GM21367 (cell line): ENCODE results near the gene ASB2.

Source experiments
- ATAC-seq: cut with Tn5 transposase; IDR thresholded peaks from one replicate; pipeline ENCODE4 v1.9.1; 2021; ENCODE audit not compliant: unreplicated experiment

Gene ASB2

GRCh38 chr14:94001016-94001415 is 24.6 kb upstream of the ASB2 start:
- no peak for ATAC-seq

DNA sequence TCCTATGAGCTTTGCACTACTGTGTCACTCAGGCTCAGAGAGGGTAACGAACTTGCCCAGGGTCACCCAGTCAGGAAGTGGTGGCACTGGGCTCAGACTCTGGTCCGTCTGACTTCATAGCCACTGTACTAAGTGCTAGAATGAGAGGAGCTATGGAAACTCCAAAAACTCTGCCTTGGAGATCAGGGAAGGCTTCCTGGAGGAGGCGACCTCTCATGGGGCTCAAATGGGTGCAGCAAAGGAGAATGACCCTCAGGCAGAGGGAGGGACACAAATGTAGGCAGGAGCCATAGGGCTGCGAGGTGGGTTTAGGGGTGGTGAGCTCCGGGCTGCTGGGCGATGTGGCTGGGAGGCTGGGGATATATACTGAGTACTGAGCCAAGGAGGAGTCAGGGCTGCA is 23.9 kb upstream of the ASB2 start:
- ATAC-seq = no peak

DNA sequence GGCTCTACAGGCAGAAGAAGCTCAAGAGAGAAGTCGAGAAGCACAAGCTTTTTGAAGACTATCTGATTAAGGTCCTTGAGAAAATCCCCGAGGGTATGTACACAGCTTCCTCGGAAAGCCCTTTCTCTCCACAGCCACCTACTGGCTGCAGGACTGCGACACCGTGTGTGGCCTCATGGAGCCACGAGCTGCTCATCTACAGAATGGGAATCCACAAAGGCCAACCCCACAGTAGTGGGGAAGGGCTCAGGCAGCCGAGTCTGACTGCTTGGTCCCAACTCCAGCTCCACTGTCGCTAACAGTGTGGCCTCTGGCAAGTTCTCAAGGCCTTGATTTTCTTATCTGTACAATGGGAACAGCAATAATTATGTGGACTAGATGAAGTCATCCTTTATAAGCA is 23.2 kb upstream of the ASB2 start:
- no peak for ATAC-seq

DNA sequence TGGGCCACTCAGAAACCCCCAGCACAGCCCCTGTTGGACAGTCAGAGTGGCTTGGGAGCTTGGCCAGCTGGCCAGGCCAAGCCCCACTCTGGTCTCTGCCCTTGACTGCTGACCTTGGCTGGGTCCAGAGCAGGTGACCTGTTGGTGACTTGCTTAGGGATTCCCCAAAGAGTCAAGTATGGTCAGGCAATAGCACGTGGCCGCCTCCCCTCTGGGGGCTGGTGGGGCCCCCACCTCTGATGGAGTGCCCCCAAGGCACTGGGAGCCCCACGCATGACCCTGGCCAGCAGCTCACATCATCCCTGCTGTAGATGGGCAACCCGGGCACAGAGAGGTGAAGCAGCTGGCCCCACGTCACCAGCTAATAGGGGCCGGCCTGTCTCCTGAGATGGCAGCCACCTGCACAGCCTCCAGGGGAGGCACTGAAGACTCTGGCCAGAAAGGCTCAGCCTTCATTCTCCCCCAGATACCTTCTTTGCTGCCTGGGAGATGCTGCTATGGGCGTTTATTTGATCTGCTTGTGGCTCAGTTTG is 22.6 kb upstream of the ASB2 start:
- no peak for ATAC-seq

- no peak for ATAC-seq
Observed at GRCh38 chr14:93997916-93998870, 21.8 kb upstream of the ASB2 start.

DNA sequence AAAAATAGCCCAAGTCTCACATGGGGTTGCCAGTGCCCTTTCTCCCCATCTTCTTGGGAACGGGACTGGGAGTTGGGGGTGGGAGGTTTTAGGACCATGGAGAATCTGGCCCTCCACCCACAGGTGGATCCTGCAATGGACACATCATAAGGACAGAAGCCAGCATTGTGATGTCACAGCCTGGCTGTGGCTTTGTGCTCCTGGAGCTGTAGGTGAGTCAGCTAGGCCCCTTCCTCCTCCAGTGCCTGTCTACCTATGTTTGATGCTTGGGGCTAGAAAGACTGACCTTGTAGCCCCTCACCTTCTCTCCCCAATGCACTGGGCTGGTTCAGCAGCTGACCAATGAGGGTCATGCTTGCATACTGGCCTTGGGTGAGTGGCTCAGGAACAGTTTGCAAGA is 20.7 kb upstream of the ASB2 start, which contains the start of gene CCDC197:
TSS of gene CCDC197 (plus strand) at position 220 of the 400 bp plus-strand sequence. CDS start 831 bp downstream, outside the sequence.
- no peak for ATAC-seq

GRCh38 chr14:93996130-93996695 is 19.8 kb upstream of the ASB2 start:
- no peak for ATAC-seq

GRCh38 chr14:93994919-93995682 is 18.7 kb upstream of the ASB2 start:
- ATAC-seq = no peak

GRCh38 chr14:93993382-93993781 is 17.0 kb upstream of the ASB2 start:
- ATAC-seq = no peak

DNA sequence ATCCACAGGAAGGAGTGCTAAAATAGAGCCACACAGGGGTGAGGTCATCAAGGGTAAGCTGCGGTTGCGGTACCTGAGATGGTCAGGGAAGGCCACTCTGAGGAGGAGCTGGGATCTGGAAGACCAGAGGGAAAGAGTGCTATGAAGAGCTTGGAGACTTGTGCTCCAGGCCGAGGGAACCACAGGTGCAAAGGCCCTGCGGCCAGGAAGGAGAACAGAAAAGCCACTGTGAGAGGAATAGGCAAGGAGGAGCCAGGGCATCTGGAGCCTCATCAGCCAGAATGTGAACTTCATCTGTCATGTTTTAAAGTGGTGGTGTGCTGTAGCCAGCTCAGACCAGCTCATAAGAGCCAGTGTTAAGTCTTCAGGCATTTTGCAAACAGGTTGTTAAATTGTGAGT is 15.3 kb upstream of the ASB2 start:
- ATAC-seq = no peak

DNA sequence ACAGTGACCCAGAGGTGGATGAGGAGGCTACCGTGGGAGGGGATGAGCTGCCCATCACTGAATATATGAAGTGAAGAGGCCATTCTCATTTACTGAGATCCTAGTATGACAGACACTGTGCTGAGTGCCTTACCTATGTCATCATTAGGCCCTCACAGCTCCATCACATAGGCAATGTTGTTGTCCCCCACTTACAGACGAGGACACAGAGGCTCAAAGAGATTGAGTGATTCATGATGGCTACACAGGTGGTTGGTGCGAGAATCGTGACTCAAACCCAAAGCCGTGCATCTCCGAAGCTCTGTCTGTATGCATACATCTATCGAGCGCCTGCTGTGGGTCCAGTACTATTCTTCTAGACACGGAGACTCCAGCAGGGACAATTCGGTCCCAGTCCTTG is 14.8 kb upstream of the ASB2 start:
- ATAC-seq = no peak

- no peak for ATAC-seq
Observed at GRCh38 chr14:93989939-93990338, 13.6 kb upstream of the ASB2 start.

DNA sequence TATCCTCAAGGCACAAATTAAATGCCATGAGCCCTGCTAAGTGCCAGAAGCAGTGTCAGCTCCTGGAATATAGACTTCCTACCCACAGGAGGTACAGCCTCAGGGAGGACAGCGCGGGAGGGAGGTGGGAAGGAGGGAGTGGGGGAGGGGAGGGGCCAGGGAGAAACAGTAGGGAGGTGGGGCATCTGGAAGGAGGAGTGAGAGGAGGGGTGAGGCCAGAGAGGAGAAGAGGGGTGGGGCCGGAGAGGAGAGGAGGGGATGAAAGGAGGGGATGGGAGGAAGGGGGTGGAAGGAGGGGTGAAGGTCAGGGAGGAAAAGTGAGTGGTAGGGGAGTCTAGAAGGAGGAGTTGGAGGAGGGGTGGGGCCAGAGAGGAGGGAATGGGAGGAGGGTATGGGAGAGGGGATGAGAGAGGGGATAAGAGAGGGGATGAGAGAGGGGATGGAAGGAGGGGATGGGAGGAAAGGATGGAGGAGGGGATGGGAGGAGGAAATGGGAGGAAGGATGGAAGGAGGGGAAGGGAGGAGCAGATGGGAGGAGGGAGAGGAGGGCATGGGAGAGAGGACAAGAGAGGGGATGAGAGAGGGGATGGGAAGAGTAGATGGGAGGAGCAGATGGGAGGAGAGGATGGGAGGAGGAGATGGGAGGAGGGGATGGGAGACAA is 11.6 kb upstream of the ASB2 start:
- no peak for ATAC-seq

GRCh38 chr14:93987376-93987775 is 11.0 kb upstream of the ASB2 start:
- ATAC-seq = no peak

DNA sequence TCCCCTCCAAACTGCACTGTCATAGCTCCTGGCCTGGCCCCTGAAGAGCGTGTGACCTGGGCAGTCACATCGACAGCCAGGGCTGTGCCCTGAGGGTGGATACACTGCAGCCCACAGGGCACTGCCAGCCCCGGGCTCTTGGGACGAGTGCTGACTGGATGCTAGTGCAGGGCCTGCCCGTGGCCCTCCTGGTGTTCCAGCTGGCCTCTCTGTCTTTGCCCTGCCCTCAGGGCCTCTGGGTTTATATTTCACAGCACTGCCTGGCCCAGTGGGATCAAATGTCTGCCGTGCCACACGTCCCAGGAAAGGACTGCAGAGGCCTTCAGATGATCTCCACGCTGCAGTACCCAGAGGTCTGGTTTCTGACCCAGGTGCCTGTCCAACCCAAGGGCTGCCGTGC is 10.6 kb upstream of the ASB2 start:
- ATAC-seq = no peak

- no peak for ATAC-seq
Observed at GRCh38 chr14:93984987-93985410, 8.6 kb upstream of the ASB2 start.

DNA sequence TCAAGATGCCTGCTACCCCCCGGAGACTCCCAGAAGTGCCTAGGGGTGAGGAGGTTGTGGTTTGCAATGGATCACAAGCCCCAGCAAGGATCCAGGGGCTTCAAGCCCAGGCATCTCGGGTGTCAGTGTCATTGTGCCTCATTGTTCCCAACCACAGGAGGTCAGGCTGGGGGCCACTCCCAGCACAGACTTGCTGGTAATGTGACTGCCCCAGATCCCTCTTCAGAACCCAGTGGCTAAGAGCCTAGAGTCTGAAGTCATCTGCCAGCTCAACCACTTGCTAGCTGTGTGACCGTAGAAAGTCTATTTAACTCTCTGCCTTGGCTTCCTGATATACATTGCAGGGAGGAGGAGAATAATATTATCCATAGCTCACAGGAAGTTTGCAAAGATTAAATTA is 7.7 kb upstream of the ASB2 start:
- no peak for ATAC-seq

- no peak for ATAC-seq
Observed at GRCh38 chr14:93982230-93983007, 6.0 kb upstream of the ASB2 start.

DNA sequence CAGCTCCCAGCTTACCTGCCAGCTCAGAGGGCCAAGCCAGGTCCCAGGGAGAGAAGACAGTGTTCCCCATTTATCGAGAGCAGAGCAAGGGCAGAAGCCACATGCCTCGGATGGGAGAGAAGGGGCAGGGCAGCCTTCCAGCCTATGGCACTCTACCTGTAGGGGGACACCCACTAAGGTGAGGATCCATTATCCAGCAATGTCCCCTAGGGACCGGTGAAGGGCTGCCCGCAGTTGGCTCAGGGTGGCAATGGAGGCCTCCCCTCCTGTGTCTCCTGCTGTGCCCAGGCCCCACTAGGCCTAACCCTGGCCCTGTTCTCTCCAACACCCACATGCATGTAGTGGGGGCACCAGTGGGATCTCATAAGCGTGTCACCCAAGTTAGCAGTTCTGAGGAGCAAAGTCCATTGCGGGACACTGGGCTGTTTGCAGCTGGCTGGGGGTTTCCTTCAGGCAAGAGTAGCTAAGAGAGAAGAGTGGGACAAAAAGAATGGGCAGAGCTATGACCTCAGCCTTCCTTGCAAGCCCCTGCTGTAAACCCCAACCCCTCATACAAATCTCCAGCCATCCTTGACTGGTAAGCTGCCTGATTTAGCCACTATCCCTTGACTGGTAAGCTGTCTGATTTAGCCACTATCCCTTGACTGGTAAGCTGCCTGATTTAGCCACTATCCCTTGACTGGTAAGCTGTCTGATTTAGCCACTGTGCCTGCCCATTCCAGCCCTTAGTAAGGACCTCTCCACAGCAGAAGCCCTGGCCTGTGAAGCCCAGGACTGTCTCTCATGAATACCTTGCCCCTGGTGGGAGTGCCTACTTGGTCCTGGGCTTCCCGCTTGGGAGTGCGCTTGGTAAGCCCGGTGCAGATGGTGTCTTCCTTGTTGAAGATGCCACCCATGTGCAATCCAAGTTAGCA is 5.2 kb upstream of the ASB2 start:
- no peak for ATAC-seq
